Activated T-cell treated with anti-CD3 and anti-CD28 coated beads, Interleukin-2, amount 50 U/mL, for 72 hours (primary cell): ENCODE data around the gene USF1. TPM values are rescaled to one million over a fixed set of nuclear protein-coding genes. Genes with fewer than 3 reads are reported as not detected.

Source experiments
- ATAC-seq, 2 donors: fragments of 150-1000 bp; cut with Tn5 transposase; replicated peaks in 1 of 2; 2 replicates each; pipeline ENCODE4 v1.10.0; 2021; ENCODE audit warnings: moderate library complexity in 2 of 2, mild to moderate bottlenecking in 1 of 2
- DNase-seq, 2 donors: peaks; one replicate each; pipeline ENCODE4 v3.0.0; 2021 to 2022; ENCODE audit warnings: mixed read lengths in 1 of 2
- H3K27ac Mint-ChIP-seq: one replicate; pipeline ENCODE4 v1.8.0; 2022; ENCODE audit warnings: mild to moderate bottlenecking, moderate library complexity, mixed read lengths
- H3K27me3 Mint-ChIP-seq: one replicate; pipeline ENCODE4 v1.8.0; 2022; ENCODE audit warnings: low read depth, mixed read lengths
- H3K36me3 Mint-ChIP-seq, 2 donors: one replicate each; pipeline ENCODE4 v1.8.0; 2022; ENCODE audit warnings: mixed read lengths in 2 of 2, mild to moderate bottlenecking in 1 of 2; ENCODE audit not compliant: insufficient read depth in 2 of 2
- H3K4me1 Mint-ChIP-seq: one replicate; pipeline ENCODE4 v1.8.0; 2022; ENCODE audit warnings: low read depth, mixed read lengths
- H3K4me3 Mint-ChIP-seq, 2 donors: one replicate each; pipeline ENCODE4 v1.8.0; 2022; ENCODE audit warnings: mild to moderate bottlenecking in 2 of 2, mixed read lengths in 2 of 2, moderate library complexity in 2 of 2
- H3K9me3 Mint-ChIP-seq, 2 donors: one replicate each; pipeline ENCODE4 v1.8.0; 2022; ENCODE audit warnings: mixed read lengths in 2 of 2
- total RNA-seq, 2 donors: library from RNA; stranded (reverse); gene quantifications; one replicate each; pipeline ENCODE4 v1.2.3, GENCODE V29; 2022

The USF1 gene
- total RNA-seq, 2 donors from 2014 or later = 52.3 to 57.5 TPM

DNA sequence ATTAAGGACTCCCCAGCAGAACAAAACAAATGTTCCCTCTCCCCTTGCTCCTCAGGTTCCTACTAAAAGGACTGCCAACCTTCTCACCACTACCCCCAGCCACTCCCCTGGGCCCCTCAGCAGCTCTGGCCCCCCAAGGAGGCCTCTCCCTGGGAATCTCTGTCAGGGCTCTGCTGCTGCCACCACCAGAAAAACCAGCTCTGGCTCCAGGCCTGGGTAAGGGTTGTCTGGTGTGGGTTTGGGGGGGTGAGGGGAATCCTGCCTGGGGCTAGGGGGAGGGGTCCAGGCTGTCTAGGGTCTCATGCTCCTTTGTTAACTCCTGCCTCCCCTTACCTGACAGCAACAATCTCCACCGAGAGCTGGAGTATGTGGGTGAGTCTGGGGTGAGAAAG, 38.8 kb upstream of the USF1 start:
- no peaks in the 10 kb centered on the region for H3K9me3 Mint-ChIP-seq
- H3K36me3 Mint-ChIP-seq = no peaks in the 10 kb centered on the region
- H3K27ac Mint-ChIP-seq = no peak overlapping the region
- DNase-seq = no peak
- no peak for ATAC-seq
- H3K4me1 Mint-ChIP-seq = peaks cover 20% of the 10 kb centered on the region
- no peaks in the 10 kb centered on the region for H3K27me3 Mint-ChIP-seq
- H3K4me3 Mint-ChIP-seq = no peak overlapping the region

DNA sequence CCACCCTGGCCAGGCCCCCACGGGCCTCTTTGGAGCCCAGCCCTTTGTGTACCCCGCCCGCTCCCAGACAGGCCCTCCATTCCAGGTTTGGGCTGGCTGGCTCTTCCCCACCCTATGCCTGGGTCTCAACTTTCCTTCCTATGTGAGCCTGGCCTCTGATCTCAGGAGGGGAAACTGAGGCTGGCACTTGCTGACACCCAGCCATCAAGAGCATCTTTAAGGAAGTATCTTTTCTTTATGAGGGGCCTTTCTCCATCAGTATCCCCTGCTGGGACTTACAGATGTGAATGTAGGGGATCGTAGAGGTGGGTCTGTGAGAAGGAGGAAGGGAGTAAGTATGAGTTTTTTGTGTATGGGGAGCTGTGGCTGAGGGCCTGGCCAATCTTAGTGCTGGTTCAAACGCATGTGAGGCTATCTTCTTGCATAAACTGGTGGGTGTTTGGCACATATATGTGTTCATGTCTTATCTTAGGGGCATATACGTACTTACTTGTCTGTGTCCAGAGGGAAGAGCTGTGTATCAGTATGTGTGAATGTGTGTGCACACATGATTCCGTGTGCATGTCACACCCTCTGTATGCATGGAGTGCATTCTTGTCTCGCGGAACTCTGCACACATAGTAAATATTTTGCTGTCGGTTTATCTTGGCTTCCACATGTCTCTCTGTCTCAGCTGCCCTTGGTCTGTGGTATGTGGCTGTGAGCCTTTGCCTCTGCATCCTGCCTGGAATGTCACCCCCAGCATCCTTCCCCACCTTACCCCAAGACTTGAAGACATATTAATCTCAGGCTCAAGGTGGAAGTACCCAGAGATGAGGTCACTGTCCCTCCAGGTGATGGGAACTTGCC, 38.2 kb upstream of the USF1 start:
- DNase-seq = no peak
- Mint-ChIP-seq H3K4me3 (no peak overlapping the region), H3K4me1 (peaks cover 17% of the 10 kb centered on the region), H3K27me3 (no peaks in the 10 kb centered on the region), H3K27ac (no peak overlapping the region), H3K9me3 (no peaks in the 10 kb centered on the region), H3K36me3 (no peaks in the 10 kb centered on the region)
- ATAC-seq = no peak

DNA sequence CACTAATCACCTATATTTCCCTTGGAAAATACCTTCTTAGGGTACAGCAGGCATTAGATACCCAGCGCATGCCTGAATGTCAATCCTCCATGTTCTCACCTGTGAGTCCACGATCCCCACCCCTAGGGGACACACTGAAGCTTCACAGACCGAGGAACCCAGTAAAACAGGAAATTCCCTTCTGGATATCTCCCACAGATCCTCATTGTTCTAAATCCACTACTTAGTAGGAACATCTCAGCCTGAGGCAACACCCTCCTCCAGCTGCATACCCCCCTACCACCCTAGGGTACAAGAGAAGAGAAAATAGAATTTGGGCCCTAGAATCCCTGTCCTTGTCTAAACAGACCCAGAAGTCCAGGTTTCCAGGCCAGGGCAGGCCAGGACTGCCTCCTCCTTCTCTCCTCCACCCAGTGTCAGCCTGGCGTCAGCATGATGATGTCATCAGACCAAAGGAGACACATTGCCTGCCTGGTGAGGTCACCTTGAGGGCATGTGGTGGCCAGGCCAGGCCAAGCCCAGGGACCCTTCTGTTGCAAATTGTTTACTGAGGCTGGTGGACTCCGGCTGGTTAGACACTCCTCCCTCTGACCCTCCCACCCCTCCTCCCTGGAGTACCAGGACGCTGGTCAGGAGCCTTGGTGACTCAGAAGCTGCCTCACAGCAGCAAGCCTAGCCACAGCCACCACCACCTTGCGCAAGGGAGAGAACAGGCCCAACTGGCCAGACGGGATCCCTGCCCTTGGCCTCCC, 37.4 kb upstream of the USF1 start:
- no peaks in the 10 kb centered on the region for H3K27me3 Mint-ChIP-seq
- H3K4me1 Mint-ChIP-seq = peaks cover 13% of the 10 kb centered on the region
- no peaks in the 10 kb centered on the region for H3K36me3 Mint-ChIP-seq
- H3K4me3 Mint-ChIP-seq = no peak overlapping the region
- no peaks in the 10 kb centered on the region for H3K9me3 Mint-ChIP-seq
- DNase-seq (peak in 1 of 2 donors; percentile 23), ATAC-seq (peak; percentile 36 to 61)
- H3K27ac Mint-ChIP-seq = no peak overlapping the region

DNA sequence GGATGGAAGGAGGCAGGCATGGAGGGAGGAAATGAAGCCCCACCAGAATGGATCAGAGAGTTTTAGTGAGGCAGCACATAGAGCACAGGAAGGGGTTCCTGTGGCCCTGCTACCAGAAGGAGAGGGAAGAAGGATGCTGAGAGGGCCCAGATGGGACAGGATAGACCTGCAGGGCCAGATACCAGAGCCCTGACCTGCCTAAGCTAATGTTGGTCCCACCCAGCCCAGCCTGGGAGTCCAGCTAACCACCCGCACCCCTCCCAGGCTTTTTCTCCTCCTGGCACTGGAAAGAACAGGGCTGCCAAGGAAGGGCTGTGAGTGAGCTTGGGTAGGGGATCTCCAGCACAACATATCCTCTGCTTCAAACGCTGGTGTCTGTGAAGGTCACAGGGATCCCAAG, 36.7 kb upstream of the USF1 start:
- no peaks in the 10 kb centered on the region for H3K27me3 Mint-ChIP-seq
- no peak overlapping the region for H3K27ac Mint-ChIP-seq
- DNase-seq (no peak), ATAC-seq (no peak)
- H3K9me3 Mint-ChIP-seq = no peaks in the 10 kb centered on the region
- H3K4me3 Mint-ChIP-seq = no peak overlapping the region
- peaks cover 7% of the 10 kb centered on the region for H3K4me1 Mint-ChIP-seq
- no peaks in the 10 kb centered on the region for H3K36me3 Mint-ChIP-seq

DNA sequence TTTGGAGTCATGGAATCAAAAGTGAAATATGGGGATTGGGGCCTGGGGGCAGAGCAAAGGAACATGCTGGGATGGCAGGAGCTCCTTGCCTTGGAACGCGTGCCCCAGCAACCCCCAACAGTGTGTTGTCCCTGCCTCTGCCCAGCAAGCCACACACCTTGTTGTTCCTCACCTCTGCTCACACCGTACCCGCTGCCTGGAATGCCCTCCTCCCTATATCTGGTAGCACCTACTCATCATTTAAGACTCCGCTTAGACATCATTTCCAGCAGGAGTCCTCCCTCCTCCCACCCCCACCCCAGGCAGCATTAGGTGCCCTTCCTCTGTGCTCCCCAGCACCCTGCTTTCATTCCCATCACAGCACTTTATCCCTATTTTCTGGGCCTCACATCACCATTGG, 35.7 kb upstream of the USF1 start:
- DNase-seq = no peak

DNA sequence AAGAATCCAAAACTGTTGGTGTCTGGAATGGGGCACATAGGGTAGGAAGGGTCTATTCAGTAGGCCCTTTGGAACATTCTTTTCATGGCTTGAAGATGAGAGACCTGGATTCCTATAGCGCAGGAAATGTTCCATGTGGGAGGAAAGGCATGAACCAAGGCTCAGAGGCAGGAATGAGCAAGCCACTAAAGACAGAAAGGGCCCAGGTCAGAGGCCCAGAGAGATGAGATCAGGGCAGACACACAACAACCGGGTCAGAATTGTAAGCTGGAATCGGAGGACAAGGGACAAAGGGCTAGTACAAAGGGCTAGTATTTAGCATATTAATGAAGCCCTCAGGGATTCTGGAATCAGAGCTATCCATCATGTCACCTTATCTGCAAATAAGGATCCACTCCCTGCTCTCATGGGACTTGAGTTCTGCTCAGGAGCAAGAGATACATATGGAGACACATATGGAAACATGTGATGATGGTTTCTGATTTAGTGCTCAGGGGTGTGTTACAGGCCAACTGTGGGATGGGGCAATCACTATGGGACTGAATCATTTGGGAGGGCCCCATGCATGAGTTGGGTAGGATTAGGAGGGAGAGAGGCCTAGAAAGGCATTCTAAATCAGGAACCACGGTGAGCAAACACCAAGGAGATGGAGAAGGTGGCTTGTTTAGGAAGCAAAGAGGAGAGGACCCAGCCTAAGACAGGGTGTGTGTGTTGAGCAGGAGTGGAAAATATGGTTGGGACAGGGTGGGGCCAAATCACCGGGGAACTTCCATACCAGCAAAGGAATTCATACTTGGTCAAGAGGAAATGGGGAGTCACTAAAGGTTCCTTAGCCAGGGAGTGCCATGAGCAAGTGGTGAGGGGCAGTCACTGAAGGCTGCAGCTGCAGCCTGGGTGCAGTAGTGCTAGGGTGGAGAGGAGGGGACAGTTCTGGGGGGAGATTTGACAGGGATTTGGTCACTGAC, 34.9 kb upstream of the USF1 start:
- no peak for DNase-seq
- H3K9me3 Mint-ChIP-seq = no peaks in the 10 kb centered on the region
- no peak overlapping the region for H3K4me3 Mint-ChIP-seq
- no peaks in the 10 kb centered on the region for H3K27me3 Mint-ChIP-seq
- ATAC-seq = peak in 1 of 2 donors; percentile 36
- H3K4me1 Mint-ChIP-seq = peaks cover 5% of the 10 kb centered on the region
- H3K27ac Mint-ChIP-seq = no peak overlapping the region
- H3K36me3 Mint-ChIP-seq = no peaks in the 10 kb centered on the region

More for the DNA sequence above, 35.7 kb upstream of the USF1 start:
- no peak for ATAC-seq
- Mint-ChIP-seq H3K4me1 (peaks cover 5% of the 10 kb centered on the region), H3K36me3 (no peaks in the 10 kb centered on the region), H3K27me3 (no peaks in the 10 kb centered on the region), H3K4me3 (no peak overlapping the region), H3K9me3 (no peaks in the 10 kb centered on the region), H3K27ac (no peak overlapping the region)

DNA sequence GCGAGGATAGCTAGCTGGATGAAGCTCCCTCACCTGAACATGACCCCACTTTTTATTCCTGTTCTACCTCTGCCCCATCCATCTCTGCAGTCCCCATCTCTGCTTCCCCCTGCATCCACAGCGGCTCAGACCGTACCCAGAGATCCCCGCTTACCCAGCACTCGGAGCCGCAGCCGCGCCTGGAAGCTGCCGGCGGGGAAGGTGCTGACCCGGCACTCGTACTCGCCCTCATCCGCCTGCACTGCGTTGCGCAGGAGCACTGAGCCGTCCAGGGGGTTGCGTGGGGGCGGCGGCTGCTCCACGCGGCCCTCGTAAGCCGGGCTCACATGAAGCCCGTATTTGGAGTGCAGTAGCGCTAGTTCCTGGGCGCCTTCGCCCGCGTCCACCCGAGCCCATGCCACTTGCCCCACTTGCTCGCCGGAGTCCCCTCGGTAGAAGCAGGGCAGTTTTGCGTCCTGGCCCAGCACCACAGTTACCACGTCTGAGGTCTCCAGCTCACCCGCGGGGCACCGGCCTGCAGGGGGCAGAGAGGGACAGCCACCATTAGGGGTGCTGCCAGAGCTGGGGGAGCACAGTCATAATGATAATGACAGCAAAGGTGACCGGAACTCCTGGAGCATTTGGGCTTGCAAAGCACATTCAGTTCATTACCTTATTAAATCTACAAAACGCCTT, 33.8 kb upstream of the USF1 start:
- DNase-seq (no peak), ATAC-seq (peak in 1 of 2 donors; percentile 27)
- no peaks in the 10 kb centered on the region for H3K9me3 Mint-ChIP-seq
- H3K36me3 Mint-ChIP-seq = no peaks in the 10 kb centered on the region
- peaks cover 5% of the 10 kb centered on the region for H3K4me1 Mint-ChIP-seq
- H3K4me3 Mint-ChIP-seq = no peak overlapping the region
- no peak overlapping the region for H3K27ac Mint-ChIP-seq
- no peaks in the 10 kb centered on the region for H3K27me3 Mint-ChIP-seq

DNA sequence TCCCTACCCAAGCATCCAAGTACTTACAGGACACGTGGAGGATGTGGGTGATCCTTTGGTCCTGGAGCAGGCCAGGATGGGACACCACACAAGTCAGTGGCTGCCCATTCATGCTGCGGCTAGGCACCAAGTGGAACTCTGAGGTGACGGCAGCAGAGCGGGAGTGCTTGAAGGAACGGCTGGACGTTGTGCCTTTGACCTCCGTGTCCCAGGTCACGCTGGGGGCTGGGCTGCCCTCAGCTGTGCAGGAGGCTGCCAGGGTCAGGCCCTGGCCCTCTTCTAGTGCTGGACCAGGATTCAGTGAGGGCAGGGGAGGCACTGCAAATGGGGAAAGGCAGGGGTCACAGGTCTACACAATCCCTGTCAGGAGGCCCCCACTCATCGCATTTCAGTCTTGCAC, 31.6 kb upstream of the USF1 start:
- no peak for ATAC-seq
- H3K4me3 Mint-ChIP-seq = no peak overlapping the region
- no peaks in the 10 kb centered on the region for H3K36me3 Mint-ChIP-seq
- peaks cover 5% of the 10 kb centered on the region for H3K4me1 Mint-ChIP-seq
- H3K27ac Mint-ChIP-seq = no peak overlapping the region
- H3K9me3 Mint-ChIP-seq = no peaks in the 10 kb centered on the region
- no peaks in the 10 kb centered on the region for H3K27me3 Mint-ChIP-seq
- no peak for DNase-seq

DNA sequence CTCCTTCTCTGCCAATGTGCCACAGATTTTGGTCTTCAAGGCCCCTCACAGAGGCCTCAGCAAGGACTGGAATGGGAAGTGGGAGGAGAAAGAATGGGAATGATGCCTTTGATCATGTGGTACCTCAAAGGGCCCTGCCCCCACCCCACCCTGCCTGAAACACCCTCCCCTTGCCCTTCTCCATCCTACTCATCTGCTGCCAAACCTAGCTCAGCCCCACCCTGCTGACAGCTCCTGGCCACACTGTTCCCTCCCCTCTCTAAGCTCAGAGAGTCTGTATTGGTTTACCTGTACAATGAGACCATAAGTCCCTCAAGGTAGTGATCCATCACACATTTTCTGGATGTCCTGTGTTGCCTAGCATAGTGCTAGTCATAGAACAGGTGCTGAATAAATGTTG, 30.6 kb upstream of the USF1 start:
- no peaks in the 10 kb centered on the region for H3K9me3 Mint-ChIP-seq
- no peak overlapping the region for H3K27ac Mint-ChIP-seq
- no peak overlapping the region for H3K4me3 Mint-ChIP-seq
- DNase-seq = no peak
- H3K4me1 Mint-ChIP-seq = peaks cover 13% of the 10 kb centered on the region
- H3K27me3 Mint-ChIP-seq = no peaks in the 10 kb centered on the region
- no peak for ATAC-seq
- H3K36me3 Mint-ChIP-seq = no peaks in the 10 kb centered on the region

DNA sequence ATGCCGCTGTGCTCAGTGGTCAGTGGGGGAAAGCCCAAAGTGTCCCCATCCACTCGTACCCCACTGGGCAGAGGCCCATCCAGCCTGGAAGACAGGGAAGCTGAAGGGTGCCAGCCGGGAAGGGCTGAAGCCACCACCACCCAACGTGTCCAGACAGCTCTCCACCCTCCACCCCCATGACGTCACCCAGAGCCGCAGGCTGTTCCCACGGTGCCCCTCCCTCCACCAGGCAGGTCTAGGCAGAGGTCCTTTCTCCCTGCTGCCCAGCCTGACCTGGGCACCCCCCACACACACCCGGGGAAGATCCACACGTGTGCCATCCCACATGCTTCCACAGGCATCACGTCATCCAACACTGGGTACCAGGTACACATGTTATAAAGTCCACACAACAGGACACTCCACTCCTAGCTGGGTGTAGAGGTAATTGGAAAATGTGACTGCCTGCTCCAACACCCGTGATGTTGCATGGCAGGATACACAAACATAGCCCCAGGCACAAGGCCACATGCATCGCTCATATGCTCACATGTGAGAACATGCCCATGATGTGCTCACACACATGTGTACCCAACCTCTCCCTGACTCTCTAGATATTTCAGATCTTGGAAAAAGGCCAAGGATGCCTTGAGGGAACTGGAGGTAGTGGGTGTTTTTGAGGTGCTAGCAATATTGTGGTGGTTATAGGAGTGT, 29.0 kb upstream of the USF1 start:
- Mint-ChIP-seq H3K36me3 (peaks cover 0 to under 1% of the 10 kb centered on the region in 2 donors), H3K4me3 (no peak overlapping the region), H3K4me1 (peaks cover 24% of the 10 kb centered on the region), H3K27ac (no peak overlapping the region), H3K27me3 (no peaks in the 10 kb centered on the region), H3K9me3 (no peaks in the 10 kb centered on the region)
- no peak for ATAC-seq
- DNase-seq = no peak

DNA sequence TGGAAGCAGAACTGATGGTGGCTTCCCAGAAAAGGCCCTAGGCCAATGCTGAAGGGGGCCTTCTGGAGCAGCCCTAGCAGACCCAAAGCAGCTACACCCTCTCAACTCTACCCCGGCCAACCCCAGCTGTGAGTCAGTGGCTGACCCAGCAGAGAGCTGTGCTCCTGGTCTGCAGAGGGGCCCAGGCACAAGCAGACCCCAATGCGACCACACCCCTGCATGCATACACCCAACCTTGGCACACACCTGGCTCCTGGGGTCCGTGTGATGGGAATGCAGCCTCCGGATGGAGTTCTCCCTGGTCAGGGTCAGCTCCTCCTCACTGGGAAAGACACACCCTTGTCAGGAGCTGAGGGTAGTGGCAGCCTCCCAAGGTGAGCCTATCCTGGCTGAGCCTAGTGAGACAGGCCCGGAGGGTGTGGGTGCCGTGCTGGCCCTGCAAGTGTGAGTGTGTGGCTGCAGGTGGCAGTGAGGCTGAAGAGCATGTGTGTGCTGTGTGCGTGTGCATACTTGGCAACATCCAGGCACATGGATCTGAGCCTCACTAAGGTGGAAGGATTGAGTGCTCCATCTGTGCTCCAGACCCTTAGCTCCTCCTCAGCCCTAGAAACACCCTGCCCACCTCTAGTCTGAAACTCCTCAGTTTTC, 27.8 kb upstream of the USF1 start:
- Mint-ChIP-seq H3K4me3 (no peak overlapping the region), H3K27ac (no peak overlapping the region), H3K4me1 (peaks cover 26% of the 10 kb centered on the region), H3K36me3 (peaks cover 7 to 9% of the 10 kb centered on the region in 2 donors), H3K9me3 (no peaks in the 10 kb centered on the region), H3K27me3 (no peaks in the 10 kb centered on the region)
- no peak for DNase-seq
- no peak for ATAC-seq
